GM12875 (cell line): ENCODE measurements around the gene TBC1D14.

Experiments
- H3K4me3 ChIP-seq: one replicate; pipeline ENCODE4 v1.5.1; 2011; ENCODE audit warnings: low read depth, low read length, control low read depth
- CTCF ChIP-seq: IDR thresholded peaks from 2 replicates; pipeline ENCODE4 v1.5.1; 2011; ENCODE audit warnings: low read depth, mild to moderate bottlenecking, control low read depth, inconsistent platforms, low read length, moderate library complexity, borderline replicate concordance; ENCODE audit not compliant: insufficient read depth

TBC1D14 gene

GRCh38 chr4:6894528-6895498 lies 14.8 kb upstream of the TBC1D14 start:
- no peak for TF ChIP-seq CTCF
- H3K4me3 ChIP-seq, result no peak overlapping the region

GRCh38 chr4:6896035-6896434 lies 13.6 kb upstream of the TBC1D14 start:
- no peak overlapping the region for H3K4me3 ChIP-seq
- no peak for TF ChIP-seq CTCF

- no peak for TF ChIP-seq CTCF
- H3K4me3 ChIP-seq, result no peak overlapping the region
Measured at GRCh38 chr4:6898763-6899162, 10.9 kb upstream of the TBC1D14 start.

GRCh38 chr4:6900181-6900812 lies 9.3 kb upstream of the TBC1D14 start:
- no peak for TF ChIP-seq CTCF
- no peak overlapping the region for H3K4me3 ChIP-seq

- TF ChIP-seq CTCF, result no peak
Measured at GRCh38 chr4:6900956-6901355, 8.7 kb upstream of the TBC1D14 start.

GRCh38 chr4:6901669-6902317 lies 7.8 kb upstream of the TBC1D14 start:
- no peak overlapping the region for H3K4me3 ChIP-seq
- no peak for TF ChIP-seq CTCF

More at GRCh38 chr4:6900956-6901355, 8.7 kb upstream of the TBC1D14 start:
- no peak overlapping the region for H3K4me3 ChIP-seq
